ENCODE results near the gene DEGS1. TPM values are rescaled to one million over a fixed set of nuclear protein-coding genes. Genes with fewer than 3 reads are reported as not detected.
"Not testable (repeated sequence)": the region's sequence is repeated elsewhere in the genome, so short reads cannot be mapped to it uniquely, and the experiment has no call there.

DEGS1 gene
- total RNA-seq, 1 donor from 2014 or later: 113 TPM

DNA sequence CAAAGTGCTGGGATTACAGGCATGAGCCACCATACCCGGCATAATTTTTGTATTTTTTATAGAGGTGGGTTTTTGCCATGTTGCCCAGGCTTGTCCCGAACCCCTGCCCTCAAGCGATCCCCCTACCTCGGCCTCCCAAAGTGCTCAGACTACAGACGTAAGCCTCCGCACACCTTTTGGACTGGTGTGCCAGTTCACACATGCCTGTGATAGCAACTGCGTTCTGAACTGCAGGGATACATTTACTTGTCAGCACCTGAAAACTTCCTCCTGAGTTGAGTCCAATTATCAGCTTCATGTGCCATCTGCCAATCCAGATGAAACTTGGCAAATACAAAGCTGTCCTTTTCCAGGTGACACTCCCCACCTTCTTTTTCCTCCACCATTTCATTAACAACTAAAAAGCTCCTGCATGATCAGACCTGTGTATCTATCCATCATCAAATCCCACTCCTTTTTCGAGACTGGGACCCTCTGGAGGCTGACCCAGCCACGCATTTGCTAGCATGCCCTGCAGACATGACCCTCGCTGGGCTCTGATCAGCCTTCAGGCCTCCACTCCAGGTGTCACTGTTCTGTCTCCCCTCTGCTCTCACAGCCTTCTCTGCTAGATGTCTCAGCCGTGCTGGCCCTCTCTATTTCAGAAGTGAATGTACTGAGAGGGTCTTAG, 2.1 kb upstream of the DEGS1 start:
- DNase-seq (ENCODE audit: low spot score): no peak

GRCh38 chr1:224181453-224181810, 1.6 kb upstream of the DEGS1 start:
- no peak for DNase-seq (ENCODE audit: low spot score)

GRCh38 chr1:224182057-224182865, 779 bp upstream of the DEGS1 start:
- DNase-seq (ENCODE audit: low spot score): no peak

DNA sequence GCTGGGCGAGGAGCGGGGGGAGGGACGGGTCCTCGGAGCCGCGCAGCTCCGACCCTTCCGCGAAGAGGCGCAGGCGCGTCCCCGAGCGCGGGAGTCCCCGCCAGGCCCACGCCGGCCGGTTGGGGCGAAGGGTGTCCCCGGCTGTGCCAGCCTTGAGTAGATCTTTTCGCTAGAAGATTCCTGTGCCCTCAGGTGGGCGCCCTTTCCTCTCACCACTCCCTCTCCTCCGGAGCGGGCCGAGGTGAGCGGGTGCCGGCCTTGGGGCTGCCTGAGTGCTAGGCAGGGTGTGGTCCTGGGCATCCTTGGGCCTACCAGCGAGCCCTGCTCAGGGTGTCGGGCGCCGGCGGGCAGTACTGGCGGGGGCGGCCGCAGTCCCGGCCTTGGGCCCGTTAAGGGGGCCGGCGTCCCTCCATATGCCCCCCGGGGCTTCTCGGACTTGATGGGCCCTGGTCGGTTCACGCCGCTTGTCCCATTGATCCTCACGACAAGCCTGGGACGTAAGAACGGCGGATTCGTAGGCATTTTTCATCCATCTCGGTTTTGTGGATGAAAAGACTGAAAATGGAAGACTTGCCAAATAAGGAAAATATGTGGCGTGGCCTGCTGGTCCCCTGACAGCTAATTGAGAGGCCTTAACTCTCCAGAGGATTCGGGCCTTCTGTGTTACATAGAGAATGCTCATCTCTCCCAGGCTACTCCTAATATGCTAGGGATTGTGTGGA, 712 bp downstream of the DEGS1 start:
- peak; percentile 69 for DNase-seq (ENCODE audit: low spot score)

DNA sequence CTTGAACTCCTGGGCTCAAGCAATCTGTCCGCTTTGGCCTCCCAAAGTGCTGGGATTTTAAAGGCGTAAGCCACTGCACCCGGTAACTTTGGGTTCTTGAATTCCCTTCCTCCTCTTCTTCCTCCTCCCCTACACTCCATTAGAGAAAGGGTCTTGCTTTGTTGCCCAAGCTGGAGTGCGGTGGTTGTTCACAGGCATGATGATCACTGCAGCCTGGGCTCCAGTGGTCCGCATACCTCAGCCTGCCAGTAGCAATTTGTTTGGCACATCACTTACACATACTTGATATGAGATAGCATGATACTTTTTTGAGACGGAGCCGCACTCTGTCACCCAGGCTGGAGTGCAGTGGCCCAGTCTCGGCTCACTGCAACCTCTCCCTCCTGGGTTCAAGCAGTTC, 2.2 kb downstream of the DEGS1 start:
- DNase-seq (ENCODE audit: low spot score): no peak

DNA sequence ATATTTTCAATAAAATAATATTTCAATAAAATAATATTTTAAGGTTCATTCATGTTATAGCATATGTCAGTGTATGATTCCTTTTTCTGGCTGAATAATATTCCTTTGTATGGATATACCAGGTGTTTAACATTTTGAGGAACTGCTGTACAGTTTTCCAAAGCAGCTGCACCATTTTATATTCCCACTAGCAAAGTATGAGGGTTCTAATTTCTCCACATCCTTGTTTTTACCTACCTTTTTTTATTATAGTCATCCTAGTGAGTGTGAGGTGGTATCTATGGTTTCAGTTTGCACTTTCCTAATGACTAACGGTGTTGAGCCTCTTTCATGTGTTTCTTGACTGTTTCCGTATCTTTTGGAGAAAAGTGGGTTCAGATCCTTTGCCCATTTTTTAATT, 5.2 kb downstream of the DEGS1 start:
- no peak for DNase-seq (ENCODE audit: low spot score)

DNA sequence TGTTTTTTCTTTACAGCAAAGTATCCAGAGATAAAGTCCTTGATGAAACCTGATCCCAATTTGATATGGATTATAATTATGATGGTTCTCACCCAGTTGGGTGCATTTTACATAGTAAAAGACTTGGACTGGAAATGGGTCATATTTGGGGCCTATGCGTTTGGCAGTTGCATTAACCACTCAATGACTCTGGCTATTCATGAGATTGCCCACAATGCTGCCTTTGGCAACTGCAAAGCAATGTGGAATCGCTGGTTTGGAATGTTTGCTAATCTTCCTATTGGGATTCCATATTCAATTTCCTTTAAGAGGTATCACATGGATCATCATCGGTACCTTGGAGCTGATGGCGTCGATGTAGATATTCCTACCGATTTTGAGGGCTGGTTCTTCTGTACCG, 6.5 kb downstream of the DEGS1 start:
- no peak for DNase-seq (ENCODE audit: low spot score)

DNA sequence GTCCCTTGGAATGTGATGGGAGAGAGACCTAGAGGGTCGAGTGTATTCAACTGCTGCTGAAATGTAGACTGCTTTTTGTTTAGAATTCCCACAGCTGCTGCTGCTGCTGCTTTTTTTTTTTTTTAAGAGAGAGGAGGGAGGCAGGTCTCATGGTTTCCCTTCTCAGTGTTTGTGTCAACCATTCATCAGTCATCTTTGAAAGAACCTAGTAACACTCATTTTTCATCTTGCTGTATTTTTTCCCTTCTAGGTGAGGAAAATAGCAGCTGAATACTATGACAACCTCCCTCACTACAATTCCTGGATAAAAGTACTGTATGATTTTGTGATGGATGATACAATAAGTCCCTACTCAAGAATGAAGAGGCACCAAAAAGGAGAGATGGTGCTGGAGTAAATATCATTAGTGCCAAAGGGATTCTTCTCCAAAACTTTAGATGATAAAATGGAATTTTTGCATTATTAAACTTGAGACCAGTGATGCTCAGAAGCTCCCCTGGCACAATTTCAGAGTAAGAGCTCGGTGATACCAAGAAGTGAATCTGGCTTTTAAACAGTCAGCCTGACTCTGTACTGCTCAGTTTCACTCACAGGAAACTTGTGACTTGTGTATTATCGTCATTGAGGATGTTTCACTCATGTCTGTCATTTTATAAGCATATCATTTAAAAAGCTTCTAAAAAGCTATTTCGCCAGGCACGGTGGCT, 9.2 kb downstream of the DEGS1 start:
- no peak for DNase-seq (ENCODE audit: low spot score)

- no peak for DNase-seq (ENCODE audit: low spot score)
Measured at GRCh38 chr1:224193319-224193966, 10.4 kb downstream of the DEGS1 start.

GRCh38 chr1:224196813-224197600, 14.0 kb downstream of the DEGS1 start:
- DNase-seq (ENCODE audit: low spot score): no peak

DNA sequence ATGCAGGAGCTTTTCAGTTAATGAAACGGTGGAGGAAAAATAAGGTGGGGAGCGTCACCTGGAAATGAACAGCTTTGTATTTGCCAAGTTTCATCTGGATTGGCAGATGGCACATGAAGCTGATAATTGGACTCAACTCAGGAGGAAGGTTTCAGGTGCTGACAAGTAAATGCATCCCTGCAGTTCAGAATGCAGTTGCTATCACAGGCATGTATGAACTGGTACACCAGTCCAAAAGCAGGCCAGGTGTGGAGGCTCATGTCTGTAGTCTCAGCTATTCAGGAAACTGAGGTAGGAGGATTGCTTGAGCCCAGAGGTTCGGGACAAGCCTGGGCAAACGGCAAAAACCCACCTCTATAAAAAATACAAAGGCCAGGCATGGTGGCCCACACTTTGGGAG, 15.5 kb downstream of the DEGS1 start:
- DNase-seq (ENCODE audit: low spot score): no peak

DNA sequence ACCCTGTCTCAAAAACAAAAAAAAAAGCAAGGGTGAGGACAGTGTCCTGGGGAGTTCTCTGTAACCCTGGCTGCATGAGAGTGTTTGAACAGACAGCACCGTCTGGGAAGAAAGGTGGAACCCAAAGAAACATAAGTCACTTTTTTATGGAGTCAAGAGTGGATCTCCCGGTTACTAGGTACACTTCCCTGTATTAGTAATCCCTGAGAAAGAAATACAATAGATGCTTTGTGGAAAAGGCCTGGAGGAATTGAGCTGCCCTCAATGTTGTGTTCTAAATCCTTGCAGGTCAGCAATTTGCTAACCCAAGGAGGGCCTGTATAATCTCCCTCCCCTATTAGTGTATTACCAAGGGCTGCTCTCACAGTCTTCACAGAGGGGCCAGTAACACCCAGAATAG, 16.6 kb downstream of the DEGS1 start:
- DNase-seq (ENCODE audit: low spot score): no peak

- no peak for DNase-seq (ENCODE audit: low spot score)
Measured at GRCh38 chr1:224201383-224201782, 18.3 kb downstream of the DEGS1 start.

GRCh38 chr1:224201853-224202252, 18.8 kb downstream of the DEGS1 start:
- no peak for DNase-seq (ENCODE audit: low spot score)

DNA sequence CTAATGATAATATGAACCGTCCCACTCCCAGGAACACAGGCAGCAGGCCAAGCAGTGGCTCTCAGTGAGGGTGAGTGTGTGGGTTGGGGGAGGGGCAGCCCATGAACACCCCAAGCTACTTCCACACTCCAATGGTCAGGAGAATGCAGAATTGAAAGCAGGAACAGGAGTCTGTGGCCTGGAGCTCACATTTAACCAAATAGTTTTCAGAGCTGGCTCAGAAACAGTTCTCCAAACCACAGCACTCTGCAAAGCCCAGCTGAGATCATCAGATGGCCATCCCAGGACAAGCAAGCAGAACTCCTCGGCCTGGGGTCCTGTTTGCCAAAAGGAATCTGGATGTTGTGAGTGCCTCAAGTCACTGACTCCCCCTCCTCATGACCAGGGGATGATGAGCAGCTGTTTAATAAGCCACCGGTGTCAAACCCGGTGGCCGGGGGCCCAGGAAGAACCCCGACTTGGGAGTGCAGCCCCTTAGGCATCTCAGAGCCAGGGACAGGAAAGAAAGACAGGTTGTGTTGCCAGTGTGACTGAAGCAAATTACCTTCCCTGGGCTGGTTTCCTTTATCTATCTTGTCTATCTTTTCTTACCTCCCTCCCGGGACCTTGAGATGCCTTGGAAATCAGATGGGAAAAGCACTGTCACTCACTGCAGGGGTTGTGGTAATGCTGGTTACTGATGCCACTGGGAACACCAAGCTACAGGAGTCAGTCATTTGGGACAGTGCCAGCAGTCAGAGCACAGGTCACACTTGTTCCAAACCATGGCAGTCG, 20.4 kb downstream of the DEGS1 start:
- peak; percentile 58 for DNase-seq (ENCODE audit: low spot score)

DNA sequence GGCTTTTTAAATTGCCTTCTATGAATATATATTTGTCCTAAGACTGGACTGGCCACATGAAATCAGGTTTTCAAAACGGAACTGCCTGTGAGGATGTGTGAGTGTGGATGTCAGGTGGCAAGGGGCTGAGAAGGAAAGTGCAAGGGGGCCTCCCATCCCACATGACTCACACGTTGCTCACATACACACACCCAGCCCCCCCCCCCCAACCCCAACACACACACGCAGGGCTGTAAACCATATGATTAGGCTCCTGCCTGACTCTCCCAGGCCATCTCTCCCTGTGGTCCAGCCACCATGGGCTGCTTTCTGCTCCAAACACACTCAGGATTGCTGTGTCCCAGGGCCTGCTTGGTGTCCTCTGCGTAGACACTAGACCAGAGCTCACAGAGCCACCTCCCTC, 22.4 kb downstream of the DEGS1 start:
- peak; percentile 53 for DNase-seq (ENCODE audit: low spot score)

DNA sequence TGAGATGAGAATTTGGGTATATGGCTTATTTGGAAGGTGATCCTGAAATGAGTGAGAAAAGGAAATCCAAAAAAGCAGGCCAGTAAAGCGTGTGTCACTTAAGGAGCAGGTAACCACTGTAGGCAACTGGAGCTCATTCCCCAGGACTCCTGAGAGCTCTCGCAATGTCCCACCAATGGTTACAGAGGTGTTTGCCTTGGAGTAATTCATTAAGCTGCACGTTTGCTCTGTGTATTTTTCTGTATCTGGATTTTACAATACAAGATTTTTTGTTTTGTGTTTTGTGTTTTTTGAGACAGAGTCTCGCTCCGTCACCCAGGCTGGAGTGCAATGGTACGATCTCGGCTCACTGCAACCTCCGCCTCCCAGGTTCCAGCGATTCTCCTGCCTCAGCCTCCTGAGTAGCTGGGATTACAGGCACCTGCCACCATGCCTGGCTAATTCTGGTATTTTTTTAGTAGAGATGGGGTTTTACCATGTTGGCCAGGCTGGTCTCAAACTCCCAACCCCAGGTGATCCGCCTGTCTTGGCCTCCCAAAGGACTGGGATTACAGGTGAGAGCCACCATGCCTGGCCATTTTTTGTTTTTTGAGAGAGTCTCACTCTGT, 23.0 kb downstream of the DEGS1 start:
- not testable (repeated sequence) for DNase-seq (ENCODE audit: low spot score)

DNA sequence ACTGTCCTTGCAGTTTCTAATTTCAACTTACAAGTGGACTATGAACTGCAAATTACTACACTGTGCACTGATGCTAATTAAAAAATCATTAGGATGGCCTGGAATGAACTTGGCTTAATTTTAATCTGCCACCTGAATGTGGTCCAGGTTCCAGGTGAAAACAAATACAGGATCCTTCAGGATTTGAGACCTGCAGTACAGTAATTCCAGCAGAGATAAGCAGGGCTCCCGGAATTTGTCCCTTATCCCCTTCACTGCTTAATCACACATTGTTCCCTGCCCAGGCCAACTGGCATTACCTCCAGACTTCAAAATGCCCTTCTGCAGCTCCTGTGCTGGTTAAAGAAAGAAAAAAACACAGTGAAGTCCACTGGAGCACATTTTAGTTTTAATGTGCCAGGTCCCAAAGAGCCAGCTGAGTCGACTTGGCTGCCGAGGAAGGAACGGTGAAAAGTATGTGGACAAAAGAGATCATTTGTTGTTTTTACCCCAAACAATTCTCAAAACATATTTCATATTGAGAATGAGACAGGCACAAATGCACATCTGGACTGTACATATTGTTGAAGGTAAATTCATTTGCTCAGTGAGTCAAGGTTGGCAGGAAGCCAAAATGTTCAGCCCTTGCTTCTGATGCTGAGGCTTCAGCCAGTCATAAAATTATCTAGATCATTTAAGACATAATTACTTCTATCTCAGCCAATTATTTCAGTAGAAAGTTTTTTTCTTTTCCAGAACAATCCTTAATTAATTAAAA, 28.3 kb downstream of the DEGS1 start:
- DNase-seq (ENCODE audit: low spot score): peak; percentile 65

DNA sequence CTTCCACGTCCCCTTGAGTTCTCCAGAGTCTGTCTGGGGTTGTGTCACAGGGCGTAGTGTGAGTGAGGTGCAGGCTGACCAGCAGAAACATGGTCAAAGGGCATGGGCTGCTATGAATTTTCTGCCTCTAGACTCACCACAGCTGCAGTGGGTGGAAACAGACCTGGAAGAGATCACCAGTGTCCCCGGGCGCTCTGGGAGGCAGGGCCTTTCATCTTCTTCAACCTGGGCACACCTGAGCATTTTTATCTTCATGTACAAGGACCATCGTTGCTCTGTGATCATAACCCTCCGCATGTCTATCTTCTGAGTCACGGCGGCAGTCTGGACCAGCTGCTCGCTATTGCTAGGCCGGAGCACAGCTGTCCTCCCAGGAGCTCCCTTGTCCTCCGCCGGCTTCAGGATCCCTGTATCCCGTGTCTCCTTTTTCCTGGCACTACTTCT, 29.6 kb downstream of the DEGS1 start:
- no peak for DNase-seq (ENCODE audit: low spot score)

All from umbilical cord (tissue), 2 donors.